Thymus (tissue), 11 donors: ENCODE results near the gene MANEAL. TPM values are rescaled to one million over a fixed set of nuclear protein-coding genes. Genes with fewer than 3 reads are reported as not detected.
"Not testable (repeated sequence)": the region's sequence is repeated elsewhere in the genome, so short reads cannot be mapped to it uniquely, and the experiment has no call there.

Source experiments
- DNase-seq, 9 donors: peaks; one replicate each; pipeline ENCODE4 v3.0.0-alpha.2; 2013; ENCODE audit warnings: low spot score in 9 of 9, low read depth in 6 of 9, missing footprints in 1 of 9
- H3K27ac ChIP-seq, 2 donors: one replicate each; pipeline ENCODE4 v1.5.1; 2013; ENCODE audit warnings: control low read depth in 1 of 2, low read depth in 1 of 2, low read length in 1 of 2, mild to moderate bottlenecking in 1 of 2, moderate library complexity in 1 of 2
- H3K27me3 ChIP-seq, 2 donors: one replicate each; pipeline ENCODE4 v1.5.1; 2013; ENCODE audit warnings: low read length in 1 of 2; ENCODE audit not compliant: control insufficient read depth in 2 of 2, insufficient read depth in 1 of 2
- H3K36me3 ChIP-seq, 2 donors: one replicate each; pipeline ENCODE4 v1.5.1; 2013; ENCODE audit warnings: low read length in 1 of 2, mild to moderate bottlenecking in 1 of 2, moderate library complexity in 1 of 2; ENCODE audit not compliant: control insufficient read depth in 2 of 2, insufficient read depth in 2 of 2
- H3K4me1 ChIP-seq, 2 donors: one replicate each; pipeline ENCODE4 v1.5.1; 2013; ENCODE audit warnings: low read length in 2 of 2; ENCODE audit not compliant: control insufficient read depth in 2 of 2, insufficient read depth in 2 of 2
- H3K4me3 ChIP-seq, 2 donors: one replicate each; pipeline ENCODE4 v1.5.1; 2013; ENCODE audit warnings: low read length in 2 of 2, control low read depth in 1 of 2, mild to moderate bottlenecking in 1 of 2
- H3K9me3 ChIP-seq, 2 donors: one replicate each; pipeline ENCODE4 v1.5.1; 2013; ENCODE audit warnings: low read length in 1 of 2, mild to moderate bottlenecking in 1 of 2; ENCODE audit not compliant: control insufficient read depth in 2 of 2, insufficient read depth in 1 of 2
- WGBS: extraction: QIAGEN DNeasy Blood & Tissue Kit; methylation state at CpG from one replicate; pipeline ENCODE4 v1.1.7; 2013; 5-methylcytosine and 5-hydroxymethylcytosine counted together
- polyA plus RNA-seq: library from polyadenylated mRNA; stranded (reverse); fragments of 200-250 nt; gene quantifications from one replicate; pipeline ENCODE4 v1.2.3, GENCODE V29; 2013
- total RNA-seq: library from RNA; stranded (reverse); fragments of 120-200 nt; gene quantifications from one replicate; pipeline ENCODE4 v1.2.4, GENCODE V29; 2013
- donor health status: healthy.

The MANEAL gene
- total and polyA plus RNA-seq, 2 donors = 1.5 to 1.8 TPM

DNA sequence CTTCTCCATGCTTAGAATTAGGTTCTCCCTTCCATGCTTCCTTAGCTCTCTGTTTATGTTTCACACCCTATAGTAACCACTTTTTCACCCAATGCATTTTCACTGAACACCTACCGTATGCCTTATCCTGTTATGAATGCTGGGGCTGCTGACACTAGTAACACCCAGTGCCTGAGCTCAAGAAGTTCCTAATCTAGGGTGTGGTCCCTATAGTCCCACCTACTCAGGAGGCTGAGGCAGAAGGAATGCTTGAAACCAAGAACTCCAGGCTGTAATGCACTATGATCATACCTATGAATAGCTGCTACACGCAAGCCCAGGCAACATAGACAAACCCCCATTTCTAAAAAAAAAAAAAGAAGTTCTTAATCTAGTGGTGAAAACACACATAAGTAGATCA lies 34.2 kb upstream of the MANEAL start:
- Histone ChIP-seq H3K27me3 (peaks cover 30 to 65% of the 10 kb centered on the region in 2 donors), H3K4me1 (no peaks in the 10 kb centered on the region), H3K9me3 (peaks cover 0 to 3% of the 10 kb centered on the region in 2 donors), H3K27ac (no peak overlapping the region), H3K4me3 (no peak overlapping the region), H3K36me3 (no peaks in the 10 kb centered on the region)
- WGBS = 96% methylated on average over 2 of the region's 2 CpGs
- no peak for DNase-seq

GRCh38 chr1:37761416-37762095 lies 32.1 kb upstream of the MANEAL start:
- 62% methylated on average over 68 of the region's 68 CpGs for WGBS

DNA sequence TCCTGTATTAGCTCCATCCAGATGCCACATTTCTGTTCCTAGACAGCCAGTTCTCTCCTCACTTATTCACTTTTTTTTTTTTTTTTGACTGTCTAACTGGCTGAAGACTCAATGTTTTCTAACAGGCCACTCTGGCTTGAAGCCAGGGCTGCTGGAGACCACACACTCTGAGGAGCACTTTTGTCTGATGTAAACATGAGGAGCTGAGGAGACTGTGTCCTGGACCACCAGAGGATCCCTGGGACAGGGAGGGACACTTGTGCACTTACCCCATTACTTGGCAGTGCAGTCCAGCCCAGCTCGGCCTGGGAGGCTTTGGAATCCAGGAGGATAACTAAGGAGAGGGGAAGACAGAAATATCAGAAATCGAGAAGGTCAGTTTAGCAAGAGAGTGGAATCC lies 31.1 kb upstream of the MANEAL start:
- 77% methylated on average over 2 of the region's 2 CpGs for WGBS
- Histone ChIP-seq H3K27ac (no peak overlapping the region), H3K9me3 (peaks cover 0 to 3% of the 10 kb centered on the region in 2 donors), H3K36me3 (no peaks in the 10 kb centered on the region), H3K4me1 (no peaks in the 10 kb centered on the region), H3K27me3 (peaks cover 29 to 70% of the 10 kb centered on the region in 2 donors), H3K4me3 (no peak overlapping the region)
- no peak for DNase-seq

More at GRCh38 chr1:37761416-37762095, 32.1 kb upstream of the MANEAL start:
- Histone ChIP-seq H3K4me1 (no peaks in the 10 kb centered on the region), H3K9me3 (peaks cover 0 to 3% of the 10 kb centered on the region in 2 donors), H3K36me3 (no peaks in the 10 kb centered on the region), H3K27me3 (peaks cover 29 to 65% of the 10 kb centered on the region in 2 donors), H3K4me3 (no peak overlapping the region), H3K27ac (no peak overlapping the region)
- DNase-seq = no peak

DNA sequence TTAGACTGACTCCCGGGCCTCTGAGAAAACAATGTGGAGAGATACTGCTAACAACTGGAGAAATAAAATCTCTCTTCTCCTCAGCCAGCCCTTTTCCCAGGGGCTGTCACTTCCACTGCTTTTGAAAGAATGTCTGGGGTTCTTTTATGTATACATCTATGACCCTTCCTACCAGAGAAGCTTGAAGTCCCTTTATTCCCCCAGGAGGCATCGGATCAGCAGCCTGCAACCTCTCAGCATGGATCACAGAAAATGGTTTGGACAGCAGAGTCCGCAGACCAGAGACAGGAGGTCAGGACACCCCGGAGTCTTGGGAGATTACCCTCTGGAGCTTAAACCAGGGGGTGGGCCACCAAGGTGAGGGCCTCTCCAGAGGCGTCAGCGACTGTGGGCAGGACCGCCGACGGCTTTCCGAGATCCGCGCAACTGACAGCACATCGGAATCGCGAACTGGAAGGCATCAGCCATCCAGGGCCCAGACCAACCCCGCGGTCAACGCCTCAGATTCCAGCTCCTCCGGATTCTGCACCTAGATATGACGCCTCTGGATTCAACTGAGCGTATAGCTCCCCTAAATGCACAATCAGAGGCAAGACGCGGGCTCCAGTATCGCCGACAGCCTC lies 29.7 kb upstream of the MANEAL start:
- WGBS = 31% methylated on average over 25 of the region's 25 CpGs
- no peaks in the 10 kb centered on the region for H3K36me3 ChIP-seq
- DNase-seq = no peak
- H3K27ac ChIP-seq = no peak overlapping the region
- peaks cover 29 to 74% of the 10 kb centered on the region in 2 donors for H3K27me3 ChIP-seq
- no peak overlapping the region for H3K4me3 ChIP-seq
- peaks cover 0 to 3% of the 10 kb centered on the region in 2 donors for H3K9me3 ChIP-seq
- no peaks in the 10 kb centered on the region for H3K4me1 ChIP-seq

DNA sequence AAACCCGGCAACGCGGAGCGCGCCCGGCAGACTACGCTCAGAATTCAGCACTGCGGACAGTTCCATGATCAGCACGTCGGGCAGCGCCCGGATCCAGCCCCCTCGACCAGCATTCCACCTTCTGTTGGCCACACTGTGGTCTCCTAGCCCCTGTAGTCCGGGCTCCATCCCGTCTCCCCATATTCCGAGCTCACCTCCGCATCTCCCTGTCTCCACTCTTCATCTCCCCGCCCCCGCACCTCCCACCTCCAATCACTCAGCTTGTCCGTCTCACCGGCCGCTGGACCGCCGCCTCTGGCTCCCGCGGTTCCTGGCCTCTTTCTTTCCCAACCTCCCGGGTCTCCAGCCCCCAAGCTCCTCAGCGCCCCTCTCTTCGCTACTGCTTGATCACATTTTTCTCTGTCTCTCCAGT lies 29.2 kb upstream of the MANEAL start:
- Histone ChIP-seq H3K36me3 (no peaks in the 10 kb centered on the region), H3K4me3 (no peak overlapping the region), H3K27me3 (peaks cover 29 to 72% of the 10 kb centered on the region in 2 donors), H3K4me1 (no peaks in the 10 kb centered on the region), H3K9me3 (peaks cover 0 to 3% of the 10 kb centered on the region in 2 donors), H3K27ac (no peak overlapping the region)
- DNase-seq = peak; percentile 8 to 66 (median 36)
- WGBS = 11% methylated on average over 29 of the region's 29 CpGs

- Histone ChIP-seq H3K4me1 (no peaks in the 10 kb centered on the region), H3K9me3 (peaks cover 0 to 3% of the 10 kb centered on the region in 2 donors), H3K27me3 (peaks cover 29 to 71% of the 10 kb centered on the region in 2 donors), H3K27ac (no peak within 1 kb of the TSS), H3K36me3 (no peaks in the 10 kb centered on the region), H3K4me3 (no peak within 1 kb of the TSS)
- 10% methylated on average over 33 of the region's 33 CpGs for WGBS
- no peak for DNase-seq
These were observed 28.7 kb upstream of the MANEAL start, which contains the start of gene EPHA10 for GRCh38 chr1:37764888-37765441. EPHA10 (minus strand) TSS chr1:37765120; CDS start chr1:37765066, 54 bp downstream.

DNA sequence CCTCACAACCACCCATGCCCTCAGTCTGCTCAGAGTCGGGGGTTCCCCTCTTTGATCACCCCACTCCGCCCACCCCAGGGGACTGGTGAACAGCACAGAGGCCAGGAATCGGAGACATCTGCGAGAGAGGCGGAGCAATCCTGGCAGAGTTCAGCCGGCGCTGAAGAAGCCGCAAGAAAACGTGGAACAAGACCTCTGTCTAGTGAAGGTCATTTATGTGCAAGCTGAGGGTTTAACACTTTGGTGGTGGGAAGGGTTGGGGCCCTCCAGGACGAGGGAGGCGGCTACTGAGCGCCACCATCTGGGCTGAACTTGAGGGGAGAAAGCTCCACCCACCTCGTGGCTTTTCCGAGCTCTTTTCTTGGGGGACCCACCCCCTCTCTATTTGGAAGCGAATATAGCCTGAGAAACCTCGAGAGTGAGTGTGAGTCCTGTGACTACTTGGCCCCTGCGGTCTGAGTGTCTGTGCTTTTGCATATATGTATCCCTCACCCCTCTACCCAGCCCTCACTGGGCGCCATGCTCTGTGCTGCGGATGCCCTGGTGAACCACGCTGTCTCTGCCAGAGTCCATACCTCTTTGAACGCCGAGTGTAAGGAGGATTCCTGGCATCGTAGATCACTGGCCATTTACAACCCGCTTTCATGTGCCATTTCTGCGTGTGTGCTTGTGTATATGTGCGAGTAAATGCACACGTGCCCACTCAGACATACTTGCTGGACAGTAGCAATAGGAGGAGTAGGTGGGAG lies 27.6 kb upstream of the MANEAL start:
- H3K27ac ChIP-seq = no peak overlapping the region
- H3K4me1 ChIP-seq = no peaks in the 10 kb centered on the region
- H3K9me3 ChIP-seq = peaks cover 0 to 3% of the 10 kb centered on the region in 2 donors
- 10% methylated on average over 27 of the region's 27 CpGs for WGBS
- H3K36me3 ChIP-seq = no peaks in the 10 kb centered on the region
- DNase-seq = no peak
- H3K4me3 ChIP-seq = no peak overlapping the region
- peaks cover 29 to 69% of the 10 kb centered on the region in 2 donors for H3K27me3 ChIP-seq

DNA sequence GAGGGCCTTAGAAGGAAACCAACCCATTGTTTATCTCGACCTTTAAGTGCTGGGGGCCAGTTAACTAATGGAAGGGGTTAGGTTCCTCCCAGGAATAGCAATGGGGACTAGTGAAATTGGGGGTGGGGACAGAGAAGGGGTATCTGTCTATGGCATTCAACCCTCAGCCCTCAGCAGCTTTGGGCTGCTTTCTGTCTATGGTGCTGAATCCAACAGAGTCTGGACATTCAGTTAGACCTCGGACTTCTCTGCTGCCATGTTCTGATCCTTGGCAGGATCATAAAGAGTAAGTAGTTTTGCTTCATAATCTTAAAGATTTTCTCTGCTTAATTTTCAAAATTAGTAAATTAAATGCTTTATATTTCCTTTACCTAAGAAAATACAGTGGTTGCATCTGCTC lies 26.2 kb upstream of the MANEAL start:
- Histone ChIP-seq H3K4me3 (no peak overlapping the region), H3K27ac (no peak overlapping the region), H3K4me1 (no peaks in the 10 kb centered on the region), H3K36me3 (no peaks in the 10 kb centered on the region), H3K9me3 (peaks cover 0 to 3% of the 10 kb centered on the region in 2 donors), H3K27me3 (peaks cover 24 to 56% of the 10 kb centered on the region in 2 donors)
- DNase-seq = no peak
- 9% methylated on average over 2 of the region's 2 CpGs for WGBS

DNA sequence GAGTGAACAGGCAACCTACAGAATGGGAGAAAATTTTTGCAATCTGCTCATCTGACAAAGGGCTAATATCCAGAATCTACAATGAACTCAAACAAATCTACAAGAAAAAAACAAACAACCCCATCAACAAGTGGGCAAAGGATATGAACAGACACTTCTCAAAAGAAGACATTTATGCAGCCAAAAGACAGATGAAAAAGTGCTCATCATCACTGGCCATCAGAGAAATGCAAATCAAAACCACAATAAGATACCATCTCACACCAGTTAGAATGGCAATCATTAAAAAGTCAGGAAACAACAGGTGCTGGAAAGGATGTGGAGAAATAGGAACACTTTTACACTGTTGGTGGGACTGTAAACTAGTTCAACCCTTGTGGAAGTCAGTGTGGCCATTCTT lies 22.2 kb upstream of the MANEAL start:
- DNase-seq, H3K9me3 ChIP-seq, H3K36me3 ChIP-seq, H3K27ac ChIP-seq, H3K4me3 ChIP-seq, H3K4me1 ChIP-seq: not testable (repeated sequence)
- H3K27me3 ChIP-seq = peaks cover 0 to 17% of the 10 kb centered on the region in 2 donors
